ENCODE data around the gene KRT39.

- TF ChIP-seq CTCF (conservative IDR thresholded peaks at IDR 0.05; ENCODE audit: low read depth, low read length) = no peak
- no peak for TF ChIP-seq EZH2 (IDR thresholded peaks at IDR 0.05; ENCODE audit: borderline replicate concordance, low read depth, low read length, poor library complexity, severe bottlenecking)
These were observed 27.8 kb downstream of the KRT39 start for GRCh38 chr17:40938981-40939380.

Measured in A673 (cell line).